ENCODE results near the gene ZNF277.

ZNF277 gene

DNA sequence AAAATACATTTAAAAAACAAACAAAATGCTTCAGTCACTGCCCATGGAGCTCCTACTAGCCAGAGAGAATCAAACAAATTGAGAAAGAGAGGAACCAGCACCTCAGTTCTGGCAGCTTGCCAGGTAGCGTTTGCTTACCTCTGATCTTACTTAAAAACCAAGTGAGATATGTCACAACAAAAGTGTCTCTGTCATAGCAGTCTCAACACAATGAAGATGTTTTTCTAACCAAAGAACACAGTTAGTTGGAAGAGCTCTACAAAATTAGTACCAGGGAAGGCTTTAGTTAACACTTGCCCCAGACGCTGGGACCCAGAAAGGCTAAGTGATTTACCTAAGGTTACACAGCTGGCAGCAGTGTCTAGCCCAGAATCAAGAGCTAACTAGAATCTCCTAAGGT lies 3.7 kb upstream of the ZNF277 start:
- H3K4me3 ChIP-seq (ENCODE audit: low read depth, low read length) = no peak overlapping the region
- TF ChIP-seq, protein P1, sequence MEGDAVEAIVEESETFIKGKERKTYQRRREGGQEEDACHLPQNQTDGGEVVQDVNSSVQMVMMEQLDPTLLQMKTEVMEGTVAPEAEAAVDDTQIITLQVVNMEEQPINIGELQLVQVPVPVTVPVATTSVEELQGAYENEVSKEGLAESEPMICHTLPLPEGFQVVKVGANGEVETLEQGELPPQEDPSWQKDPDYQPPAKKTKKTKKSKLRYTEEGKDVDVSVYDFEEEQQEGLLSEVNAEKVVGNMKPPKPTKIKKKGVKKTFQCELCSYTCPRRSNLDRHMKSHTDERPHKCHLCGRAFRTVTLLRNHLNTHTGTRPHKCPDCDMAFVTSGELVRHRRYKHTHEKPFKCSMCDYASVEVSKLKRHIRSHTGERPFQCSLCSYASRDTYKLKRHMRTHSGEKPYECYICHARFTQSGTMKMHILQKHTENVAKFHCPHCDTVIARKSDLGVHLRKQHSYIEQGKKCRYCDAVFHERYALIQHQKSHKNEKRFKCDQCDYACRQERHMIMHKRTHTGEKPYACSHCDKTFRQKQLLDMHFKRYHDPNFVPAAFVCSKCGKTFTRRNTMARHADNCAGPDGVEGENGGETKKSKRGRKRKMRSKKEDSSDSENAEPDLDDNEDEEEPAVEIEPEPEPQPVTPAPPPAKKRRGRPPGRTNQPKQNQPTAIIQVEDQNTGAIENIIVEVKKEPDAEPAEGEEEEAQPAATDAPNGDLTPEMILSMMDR (IDR thresholded peaks at IDR 0.05; ENCODE audit: low read depth, low read length) = no peak

DNA sequence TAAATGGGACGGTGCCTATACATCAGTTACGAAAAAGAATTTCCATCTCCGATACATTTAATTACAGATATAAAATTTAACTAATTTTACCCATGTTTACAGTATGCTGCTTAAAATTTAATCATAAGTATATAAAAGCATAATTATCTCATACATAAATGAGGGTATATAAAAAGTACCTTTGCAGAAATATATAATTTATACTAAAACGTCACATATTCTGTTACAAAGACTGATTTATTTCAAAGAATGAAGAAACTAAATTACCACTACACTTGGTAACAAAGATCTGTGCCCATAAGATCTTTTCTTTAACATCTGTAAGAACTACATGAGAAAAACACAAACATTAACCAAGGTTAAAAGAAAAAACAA lies 3.1 kb upstream of the ZNF277 start:
- TF ChIP-seq, protein P1 (IDR thresholded peaks at IDR 0.05; ENCODE audit: low read depth, low read length) = no peak
- no peak overlapping the region for H3K4me3 ChIP-seq (ENCODE audit: low read depth, low read length)

DNA sequence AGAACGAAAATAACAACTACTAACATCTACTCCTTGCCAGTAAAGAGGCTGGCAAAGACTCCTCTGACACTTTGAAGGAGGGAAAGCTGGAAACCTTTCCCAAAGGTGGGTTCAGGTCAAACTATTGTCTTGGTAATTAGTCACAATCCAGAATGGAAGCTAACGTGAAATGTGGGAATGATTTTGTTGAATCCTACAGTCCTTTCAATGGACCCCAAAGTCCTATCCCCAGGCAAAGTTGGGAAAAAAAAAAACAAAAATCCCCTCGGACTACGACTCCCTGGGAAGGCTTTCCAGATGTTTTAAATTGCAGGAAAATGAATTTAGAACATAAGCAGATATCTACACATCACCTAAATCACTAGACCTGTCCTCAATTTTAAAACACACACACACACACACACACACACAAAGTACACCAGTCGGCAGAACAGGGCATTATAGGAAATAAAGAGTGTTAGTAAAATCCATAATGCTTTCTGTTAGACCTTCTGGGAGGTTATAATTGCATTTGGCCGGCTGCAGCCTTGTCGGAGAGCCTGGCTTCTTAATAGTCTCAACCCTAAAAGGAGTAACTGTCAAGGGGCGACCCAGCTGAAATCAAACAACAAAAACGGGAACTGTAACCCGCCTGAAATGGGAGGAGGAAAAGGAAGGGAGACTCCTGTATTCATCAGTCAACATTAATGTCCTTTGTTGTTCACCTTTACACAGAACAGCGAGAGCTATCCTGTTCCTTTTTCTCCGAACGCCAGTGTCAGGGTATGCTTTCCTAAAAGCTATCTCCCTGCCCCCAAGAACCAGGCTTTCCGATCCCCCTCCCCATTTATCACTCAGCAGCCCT lies 1.8 kb upstream of the ZNF277 start:
- TF ChIP-seq, protein P1 (IDR thresholded peaks at IDR 0.05; ENCODE audit: low read depth, low read length) = no peak
- H3K4me3 ChIP-seq (ENCODE audit: low read depth, low read length) = peak overlapping the region; percentile 98

DNA sequence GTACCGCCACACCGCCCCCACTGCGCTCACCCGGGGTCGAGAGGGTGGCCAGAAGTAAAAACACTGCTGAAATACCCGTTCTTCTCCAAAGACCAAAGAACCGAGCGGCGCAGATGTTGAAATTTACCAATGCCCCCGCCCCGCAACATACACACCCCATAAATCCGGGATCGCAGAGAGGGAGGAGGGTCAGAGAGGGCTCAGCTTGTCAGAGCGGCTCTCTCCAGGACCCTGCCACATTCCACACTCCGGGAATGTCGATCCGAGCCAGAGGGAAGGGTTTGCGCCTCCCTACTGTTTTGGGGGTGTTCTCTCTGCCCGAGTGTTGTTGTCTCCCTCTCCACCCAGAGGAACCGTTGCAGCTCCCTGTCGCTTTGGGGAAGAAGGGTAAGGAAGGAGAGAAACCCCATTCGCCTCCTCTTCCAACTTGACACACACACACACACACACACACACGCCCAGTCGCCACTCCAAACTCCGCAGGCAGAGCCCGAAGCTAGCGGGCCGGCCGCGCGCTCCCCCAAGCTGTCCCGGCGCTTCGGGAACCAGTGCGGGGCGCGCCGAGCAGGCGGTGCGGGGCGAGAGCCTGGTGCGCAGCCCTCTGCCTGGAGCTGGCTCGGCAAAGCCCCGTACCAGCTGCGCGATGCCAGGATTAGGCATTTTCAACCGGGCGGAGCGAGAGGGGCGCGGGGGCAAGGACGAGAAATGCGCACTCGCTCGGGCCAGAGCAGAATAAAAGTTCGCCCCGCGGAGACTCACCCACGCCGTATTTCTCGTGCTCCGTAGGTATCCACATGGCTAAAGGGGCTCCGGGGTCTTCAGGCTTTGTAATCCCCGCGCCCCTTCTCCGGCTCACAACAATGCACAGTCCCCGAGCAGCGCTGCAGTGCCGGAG lies 905 bp upstream of the ZNF277 start:
- peak overlapping the region; percentile 98 for H3K4me3 ChIP-seq (ENCODE audit: low read depth, low read length)
- TF ChIP-seq, protein P1 (IDR thresholded peaks at IDR 0.05; ENCODE audit: low read depth, low read length) = no peak

DNA sequence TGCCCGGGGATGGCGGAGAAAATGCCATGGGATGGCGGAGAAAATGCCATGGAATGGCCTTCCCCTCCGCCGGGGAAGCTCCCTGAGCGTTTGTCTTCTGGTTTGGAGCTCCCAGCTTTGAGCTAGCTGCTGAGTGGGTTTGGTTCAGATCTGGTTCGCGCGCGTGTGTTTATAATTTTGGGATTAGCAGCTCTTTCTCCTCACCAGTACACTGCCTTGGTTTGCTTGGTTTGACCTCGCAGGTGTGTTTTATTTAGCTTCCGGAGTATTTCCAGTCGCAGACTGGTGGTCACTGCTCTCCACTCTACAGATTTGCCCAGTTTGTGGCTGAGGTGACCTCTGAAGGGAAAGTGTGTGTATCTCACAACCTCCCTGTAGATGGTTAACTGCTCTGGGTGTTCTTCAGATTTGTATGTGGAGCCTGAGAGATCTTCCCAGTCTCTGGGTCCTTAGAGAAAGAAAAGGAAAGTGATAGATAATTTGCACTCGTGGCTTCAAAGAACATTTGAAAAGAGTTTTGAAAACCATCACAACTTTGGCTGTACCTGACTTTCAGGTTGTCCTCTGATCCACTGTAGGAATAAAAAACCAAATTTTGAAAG lies 597 bp downstream of the ZNF277 start:
- peak overlapping the region; percentile 98 for H3K4me3 ChIP-seq (ENCODE audit: low read depth, low read length)
- TF ChIP-seq, protein P1 (IDR thresholded peaks at IDR 0.05; ENCODE audit: low read depth, low read length) = no peak

DNA sequence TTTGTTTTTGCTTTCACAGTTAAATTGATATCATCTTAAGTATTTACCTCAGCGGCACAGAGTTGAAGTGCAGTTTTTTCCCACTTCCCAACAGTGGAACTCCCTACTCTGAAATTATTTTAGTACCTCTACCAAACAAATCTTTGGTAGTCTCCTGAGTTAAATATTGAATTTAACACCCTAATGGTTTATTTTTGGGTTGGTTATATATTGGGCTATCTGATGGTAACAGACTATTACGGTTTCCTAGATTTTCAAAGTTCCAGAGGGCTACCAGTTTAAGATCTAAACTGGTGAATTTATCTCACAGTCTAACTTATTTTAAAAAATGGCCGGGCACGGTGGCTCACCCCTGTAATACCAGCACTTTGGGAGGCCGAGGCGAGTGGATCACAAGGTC lies 1.3 kb downstream of the ZNF277 start:
- TF ChIP-seq, protein P1 (IDR thresholded peaks at IDR 0.05; ENCODE audit: low read depth, low read length) = no peak
- peak overlapping the region; percentile 98 for H3K4me3 ChIP-seq (ENCODE audit: low read depth, low read length)

Measured in WI38 (cell line).